ENCODE results near the gene SKAP2. TPM values are rescaled to one million over a fixed set of nuclear protein-coding genes. Genes with fewer than 3 reads are reported as not detected.

SKAP2 gene
- total RNA-seq, 1 donor from 2014 or later, result 12.8 TPM

DNA sequence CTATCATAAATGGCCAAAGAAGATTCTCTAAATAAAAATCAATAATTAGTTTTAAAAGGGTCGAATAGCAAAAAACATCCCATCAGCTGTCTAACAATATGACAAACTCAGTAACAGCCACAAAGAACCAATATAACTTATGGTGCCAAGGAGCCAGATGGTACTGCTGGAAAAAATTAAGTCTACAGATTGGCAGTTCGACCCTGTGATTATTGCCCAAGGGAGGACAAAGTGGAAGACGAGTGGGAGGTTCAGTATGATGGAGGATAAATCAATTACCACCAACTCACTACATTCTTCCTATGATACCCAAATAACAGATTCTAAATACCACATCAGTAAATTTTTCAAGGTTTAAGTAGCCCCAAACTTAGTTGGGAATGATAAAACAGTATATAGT lies 49.0 kb downstream of the SKAP2 start:
- no peak overlapping the region for H3K4me3 ChIP-seq
- no peak for DNase-seq (ENCODE audit: extremely low spot score in 2 of 2)

DNA sequence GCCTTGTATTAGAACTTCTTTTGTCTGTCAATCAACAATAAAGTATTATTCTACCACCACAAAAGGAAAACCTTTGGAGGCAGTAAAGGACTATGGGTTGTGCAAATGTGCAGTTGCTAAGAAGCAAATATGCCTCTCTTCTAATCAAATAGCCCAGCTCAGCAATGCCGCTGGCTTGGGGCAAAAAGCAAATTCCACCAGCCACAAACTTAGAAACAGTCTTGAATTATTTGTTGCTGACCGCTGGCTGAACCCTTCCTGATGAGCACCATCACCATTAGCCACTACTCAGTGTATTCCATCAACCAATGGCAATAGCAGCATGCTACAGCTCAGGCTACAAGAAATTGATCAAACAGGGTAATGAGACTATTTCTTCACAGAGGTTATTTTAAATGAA lies 51.0 kb downstream of the SKAP2 start:
- Histone ChIP-seq H3K36me3 (no peaks in the 10 kb centered on the region), H3K4me1 (peaks cover 3% of the 10 kb centered on the region), H3K27ac (no peak overlapping the region), H3K27me3 (no peaks in the 10 kb centered on the region), H3K4me3 (no peak overlapping the region), H3K9me3 (no peaks in the 10 kb centered on the region)
- no peak for DNase-seq (ENCODE audit: extremely low spot score in 2 of 2)
- intact Hi-C loops (cut with DNase I), result no loop called here
- TF ChIP-seq POLR2A (IDR thresholded peaks at IDR 0.05) (no peak), POLR2AphosphoS5 (IDR thresholded peaks at IDR 0.05; ENCODE audit: insufficient read depth in 1 of 2, low read depth in 1 of 2) (no peak)
- TF ChIP-seq, protein P1, sequence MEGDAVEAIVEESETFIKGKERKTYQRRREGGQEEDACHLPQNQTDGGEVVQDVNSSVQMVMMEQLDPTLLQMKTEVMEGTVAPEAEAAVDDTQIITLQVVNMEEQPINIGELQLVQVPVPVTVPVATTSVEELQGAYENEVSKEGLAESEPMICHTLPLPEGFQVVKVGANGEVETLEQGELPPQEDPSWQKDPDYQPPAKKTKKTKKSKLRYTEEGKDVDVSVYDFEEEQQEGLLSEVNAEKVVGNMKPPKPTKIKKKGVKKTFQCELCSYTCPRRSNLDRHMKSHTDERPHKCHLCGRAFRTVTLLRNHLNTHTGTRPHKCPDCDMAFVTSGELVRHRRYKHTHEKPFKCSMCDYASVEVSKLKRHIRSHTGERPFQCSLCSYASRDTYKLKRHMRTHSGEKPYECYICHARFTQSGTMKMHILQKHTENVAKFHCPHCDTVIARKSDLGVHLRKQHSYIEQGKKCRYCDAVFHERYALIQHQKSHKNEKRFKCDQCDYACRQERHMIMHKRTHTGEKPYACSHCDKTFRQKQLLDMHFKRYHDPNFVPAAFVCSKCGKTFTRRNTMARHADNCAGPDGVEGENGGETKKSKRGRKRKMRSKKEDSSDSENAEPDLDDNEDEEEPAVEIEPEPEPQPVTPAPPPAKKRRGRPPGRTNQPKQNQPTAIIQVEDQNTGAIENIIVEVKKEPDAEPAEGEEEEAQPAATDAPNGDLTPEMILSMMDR (IDR thresholded peaks at IDR 0.05), result no peak

More for the DNA sequence above, 49.0 kb downstream of the SKAP2 start:
- Histone ChIP-seq H3K27ac (no peak overlapping the region), H3K9me3 (no peaks in the 10 kb centered on the region), H3K36me3 (no peaks in the 10 kb centered on the region), H3K27me3 (no peaks in the 10 kb centered on the region), H3K4me1 (peaks cover 3% of the 10 kb centered on the region)
- TF ChIP-seq POLR2A (IDR thresholded peaks at IDR 0.05), result no peak
- TF ChIP-seq, protein P1 (IDR thresholded peaks at IDR 0.05), result no peak
- no peak for TF ChIP-seq POLR2AphosphoS5 (IDR thresholded peaks at IDR 0.05; ENCODE audit: insufficient read depth in 1 of 2, low read depth in 1 of 2)
- intact Hi-C loops (cut with DNase I), result no loop called here

DNA sequence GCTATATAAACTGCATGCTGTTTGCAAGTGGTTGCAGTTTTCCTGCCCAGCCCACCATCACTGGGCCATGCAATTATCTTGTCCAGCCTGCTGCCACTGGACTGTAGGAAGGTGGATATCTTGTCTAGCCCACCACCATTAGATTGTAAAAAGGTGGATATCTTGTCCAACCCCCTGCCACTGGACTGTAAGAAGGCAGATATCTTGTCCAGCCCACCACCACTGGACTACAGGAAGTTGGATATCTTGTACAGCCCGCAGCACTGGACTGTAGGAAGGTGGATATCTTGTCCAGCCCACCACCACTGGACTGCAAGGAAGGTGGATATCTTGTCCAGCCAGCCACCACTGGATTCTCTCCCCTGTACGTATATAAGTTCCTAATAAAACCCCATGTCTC lies 69.8 kb downstream of the SKAP2 start:
- H3K4me3 ChIP-seq, result no peak overlapping the region
- no peak for DNase-seq (ENCODE audit: extremely low spot score in 2 of 2)
- no peaks in the 10 kb centered on the region for H3K4me1 ChIP-seq
- no peaks in the 10 kb centered on the region for H3K9me3 ChIP-seq
- TF ChIP-seq, protein P1 (IDR thresholded peaks at IDR 0.05), result no peak
- no peak for TF ChIP-seq POLR2AphosphoS5 (IDR thresholded peaks at IDR 0.05; ENCODE audit: insufficient read depth in 1 of 2, low read depth in 1 of 2)
- no peak for TF ChIP-seq POLR2A (IDR thresholded peaks at IDR 0.05)
- H3K27ac ChIP-seq, result no peak overlapping the region
- H3K27me3 ChIP-seq, result no peaks in the 10 kb centered on the region
- no peaks in the 10 kb centered on the region for H3K36me3 ChIP-seq
- intact Hi-C loops (cut with DNase I), result no loop called here

- intact Hi-C loops (cut with DNase I), result no loop called here
- Histone ChIP-seq H3K9me3 (no peaks in the 10 kb centered on the region), H3K27me3 (no peaks in the 10 kb centered on the region), H3K27ac (no peak overlapping the region), H3K4me1 (no peaks in the 10 kb centered on the region), H3K4me3 (no peak overlapping the region), H3K36me3 (no peaks in the 10 kb centered on the region)
- DNase-seq (ENCODE audit: extremely low spot score in 2 of 2), result no peak
- TF ChIP-seq, protein P1 (IDR thresholded peaks at IDR 0.05), result no peak
- TF ChIP-seq POLR2AphosphoS5 (IDR thresholded peaks at IDR 0.05; ENCODE audit: insufficient read depth in 1 of 2, low read depth in 1 of 2) (no peak), POLR2A (IDR thresholded peaks at IDR 0.05) (no peak)
These were observed 71.8 kb downstream of the SKAP2 start for GRCh38 chr7:26792576-26792975.

GRCh38 chr7:26792006-26792405 lies 72.4 kb downstream of the SKAP2 start:
- H3K36me3 ChIP-seq, result no peaks in the 10 kb centered on the region
- H3K27me3 ChIP-seq, result no peaks in the 10 kb centered on the region
- TF ChIP-seq POLR2A (IDR thresholded peaks at IDR 0.05), result no peak
- TF ChIP-seq POLR2AphosphoS5 (IDR thresholded peaks at IDR 0.05; ENCODE audit: insufficient read depth in 1 of 2, low read depth in 1 of 2), result no peak
- TF ChIP-seq, protein P1 (IDR thresholded peaks at IDR 0.05), result no peak
- H3K9me3 ChIP-seq, result no peaks in the 10 kb centered on the region
- H3K27ac ChIP-seq, result no peak overlapping the region
- no peak for DNase-seq (ENCODE audit: extremely low spot score in 2 of 2)
- no peaks in the 10 kb centered on the region for H3K4me1 ChIP-seq
- intact Hi-C loops (cut with DNase I), result no loop called here
- no peak overlapping the region for H3K4me3 ChIP-seq
